Measurements from ENCODE around the gene GUCA2A. TPM values are rescaled to one million over a fixed set of nuclear protein-coding genes. Genes with fewer than 3 reads are reported as not detected.

Gene GUCA2A
- polyA plus RNA-seq, 3 donors: not detected

DNA sequence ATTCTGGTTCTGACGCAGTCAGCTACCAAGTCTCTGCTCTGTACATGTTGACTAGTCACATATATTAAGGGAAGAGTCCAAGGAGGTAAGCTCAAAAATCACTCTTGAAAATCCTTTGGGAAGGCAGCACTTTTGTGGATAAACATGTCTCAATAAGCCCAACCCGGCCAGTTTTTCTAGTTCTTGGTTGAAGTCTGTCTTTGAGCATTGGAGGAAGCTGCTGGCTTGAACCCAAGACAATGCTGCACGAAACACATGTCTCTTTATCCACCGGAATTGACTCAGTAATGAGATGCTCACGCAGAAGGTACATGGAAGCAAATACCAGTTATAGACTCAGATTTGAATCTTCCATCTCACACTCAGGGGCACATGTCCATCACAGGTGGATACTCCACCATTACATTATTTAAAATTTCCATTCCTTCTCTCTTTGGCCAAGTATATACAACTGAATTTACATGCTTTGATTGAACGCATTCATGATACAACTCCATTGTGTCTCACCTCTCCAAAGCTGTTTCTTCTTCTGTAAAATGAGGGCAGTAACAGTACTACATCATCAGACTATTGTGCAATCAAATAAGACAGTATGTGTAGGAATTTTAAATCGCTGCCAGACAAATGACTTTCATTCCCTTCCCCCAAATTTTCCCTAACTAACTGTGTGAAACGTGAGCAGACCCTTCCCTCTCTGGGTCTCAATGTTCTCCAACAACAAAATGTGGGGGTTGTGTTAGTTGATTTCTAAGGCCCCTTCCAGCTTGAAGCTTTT is 9.6 kb upstream of the GUCA2A start:
- H3K27me3 Mint-ChIP-seq (ENCODE audit: low read depth in 3 of 3): peaks cover 0 to 3% (median 1%) of the 10 kb centered on the region in 3 donors
- 97% methylated on average over 4 of the region's 8 CpGs for WGBS (ENCODE audit: insufficient coverage)
- H3K4me3 Mint-ChIP-seq: no peak overlapping the region
- H3K4me1 Mint-ChIP-seq: no peaks in the 10 kb centered on the region
- TF ChIP-seq, protein P1, sequence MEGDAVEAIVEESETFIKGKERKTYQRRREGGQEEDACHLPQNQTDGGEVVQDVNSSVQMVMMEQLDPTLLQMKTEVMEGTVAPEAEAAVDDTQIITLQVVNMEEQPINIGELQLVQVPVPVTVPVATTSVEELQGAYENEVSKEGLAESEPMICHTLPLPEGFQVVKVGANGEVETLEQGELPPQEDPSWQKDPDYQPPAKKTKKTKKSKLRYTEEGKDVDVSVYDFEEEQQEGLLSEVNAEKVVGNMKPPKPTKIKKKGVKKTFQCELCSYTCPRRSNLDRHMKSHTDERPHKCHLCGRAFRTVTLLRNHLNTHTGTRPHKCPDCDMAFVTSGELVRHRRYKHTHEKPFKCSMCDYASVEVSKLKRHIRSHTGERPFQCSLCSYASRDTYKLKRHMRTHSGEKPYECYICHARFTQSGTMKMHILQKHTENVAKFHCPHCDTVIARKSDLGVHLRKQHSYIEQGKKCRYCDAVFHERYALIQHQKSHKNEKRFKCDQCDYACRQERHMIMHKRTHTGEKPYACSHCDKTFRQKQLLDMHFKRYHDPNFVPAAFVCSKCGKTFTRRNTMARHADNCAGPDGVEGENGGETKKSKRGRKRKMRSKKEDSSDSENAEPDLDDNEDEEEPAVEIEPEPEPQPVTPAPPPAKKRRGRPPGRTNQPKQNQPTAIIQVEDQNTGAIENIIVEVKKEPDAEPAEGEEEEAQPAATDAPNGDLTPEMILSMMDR (IDR thresholded peaks at IDR 0.05): no peak
- no peaks in the 10 kb centered on the region for H4K20me1 ChIP-seq (ENCODE audit: insufficient read depth, low read length)
- H3K4me3 ChIP-seq (replicated peaks in 1 of 3; ENCODE audit: low read depth in 2 of 3, low read length in 3 of 3): no peak overlapping the region
- H3K27me3 ChIP-seq (ENCODE audit: control insufficient read depth in 2 of 2, insufficient read depth in 2 of 2, low read length in 2 of 2): no peaks in the 10 kb centered on the region
- no peaks in the 10 kb centered on the region for H3K9me3 ChIP-seq (replicated peaks in 1 of 2; ENCODE audit: control insufficient read depth in 1 of 2, insufficient read depth in 1 of 2, low read length in 2 of 2)
- peaks cover 0 to 28% of the 10 kb centered on the region in 2 donors for H3K36me3 ChIP-seq (replicated peaks in 1 of 2; ENCODE audit: control insufficient read depth in 1 of 2, insufficient read depth in 2 of 2, low read length in 2 of 2)
- intact Hi-C loops (cut with micrococcal nuclease): loop anchor here (2.0 to 10.0 kb wide), 2 partner anchors 599 kb away; no protein-coding TSS in a partner anchor
- no peak overlapping the region for H3K27ac Mint-ChIP-seq
- H3K4me1 ChIP-seq (ENCODE audit: control insufficient read depth in 1 of 2, insufficient read depth in 2 of 2, low read length in 2 of 2): no peaks in the 10 kb centered on the region
- DNase-seq: no peak
- no peak overlapping the region for H3K4me2 ChIP-seq (replicated peaks; ENCODE audit: extremely low read depth, low read length, poor library complexity, severe bottlenecking)
- no peaks in the 10 kb centered on the region for H3K79me2 ChIP-seq (ENCODE audit: insufficient read depth, low read length)
- peaks cover 4 to 11% of the 10 kb centered on the region in 2 donors for H3K36me3 Mint-ChIP-seq
- no peak overlapping the region for H3K27ac ChIP-seq (ENCODE audit: low read depth in 1 of 2, low read length in 2 of 2)
- H3K9me3 Mint-ChIP-seq: no peaks in the 10 kb centered on the region
- no peak overlapping the region for H2AFZ ChIP-seq (ENCODE audit: insufficient read depth, low read depth, low read length, poor library complexity, severe bottlenecking)
- H3K9ac ChIP-seq (ENCODE audit: insufficient read depth, low read length, poor library complexity, severe bottlenecking): no peak overlapping the region

DNA sequence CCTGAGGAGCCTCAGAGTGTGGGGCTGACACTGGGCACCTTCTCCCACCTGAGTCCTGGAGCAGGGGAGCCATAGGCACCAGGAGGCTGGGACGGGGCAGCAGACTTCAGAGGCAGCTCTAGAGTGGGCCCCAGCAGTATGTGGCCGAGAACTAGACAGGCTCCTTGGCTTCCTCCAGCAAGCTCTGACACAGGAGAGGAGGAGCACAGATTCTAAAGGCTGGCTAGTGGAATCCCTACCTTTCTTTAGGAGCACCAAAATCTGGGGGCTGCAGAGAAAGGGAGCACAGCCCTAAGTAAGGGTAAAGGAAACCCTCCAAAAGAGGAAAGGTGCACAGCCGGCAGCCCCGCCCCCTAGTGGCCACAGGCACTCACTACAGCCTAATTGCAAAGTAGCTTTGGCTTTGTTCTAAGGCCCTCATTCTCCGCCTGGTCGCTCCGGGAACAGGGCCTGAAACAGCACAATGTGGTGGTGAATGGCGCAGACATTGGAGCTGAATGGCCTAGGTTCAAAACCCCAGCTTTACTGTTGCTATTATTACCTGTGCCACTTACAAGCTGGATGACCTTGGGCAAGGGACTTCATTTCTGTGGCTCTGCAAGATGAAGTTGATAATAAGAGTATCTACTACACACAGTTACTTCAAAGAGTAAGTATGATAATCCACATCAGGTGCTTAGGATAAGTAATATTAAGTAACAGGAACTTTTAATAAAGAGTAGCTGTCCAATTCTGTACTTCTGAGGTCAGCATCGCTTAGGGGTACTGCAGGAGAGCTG is 8.8 kb upstream of the GUCA2A start:
- H3K4me2 ChIP-seq (replicated peaks; ENCODE audit: extremely low read depth, low read length, poor library complexity, severe bottlenecking): no peak overlapping the region

More for the DNA sequence above, 8.8 kb upstream of the GUCA2A start:
- Mint-ChIP-seq H3K36me3 (peaks cover 4 to 10% of the 10 kb centered on the region in 2 donors), H3K4me3 (no peak overlapping the region), H3K27ac (no peak overlapping the region), H3K27me3 (ENCODE audit: low read depth in 3 of 3) (peaks cover 0 to 2% (median 1%) of the 10 kb centered on the region in 3 donors), H3K9me3 (no peaks in the 10 kb centered on the region), H3K4me1 (peaks cover 5% of the 10 kb centered on the region)
- no peak overlapping the region for H2AFZ ChIP-seq (ENCODE audit: insufficient read depth, low read depth, low read length, poor library complexity, severe bottlenecking)
- DNase-seq: peak; percentile 23 to 45 (median 43)
- intact Hi-C loops (cut with micrococcal nuclease): loop anchor here (2.0 to 10.0 kb wide), 2 partner anchors 599 kb away; no protein-coding TSS in a partner anchor
- no peak overlapping the region for H3K4me3 ChIP-seq (replicated peaks in 1 of 3; ENCODE audit: low read depth in 2 of 3, low read length in 3 of 3)
- H4K20me1 ChIP-seq (ENCODE audit: insufficient read depth, low read length): no peaks in the 10 kb centered on the region
- no peaks in the 10 kb centered on the region for H3K9me3 ChIP-seq (replicated peaks in 1 of 2; ENCODE audit: control insufficient read depth in 1 of 2, insufficient read depth in 1 of 2, low read length in 2 of 2)
- no peak overlapping the region for H3K27ac ChIP-seq (ENCODE audit: low read depth in 1 of 2, low read length in 2 of 2)
- no peak overlapping the region for H3K9ac ChIP-seq (ENCODE audit: insufficient read depth, low read length, poor library complexity, severe bottlenecking)
- H3K4me1 ChIP-seq (ENCODE audit: control insufficient read depth in 1 of 2, insufficient read depth in 2 of 2, low read length in 2 of 2): peaks cover 2 to 6% of the 10 kb centered on the region in 2 donors
- H3K36me3 ChIP-seq (replicated peaks in 1 of 2; ENCODE audit: control insufficient read depth in 1 of 2, insufficient read depth in 2 of 2, low read length in 2 of 2): peaks cover 0 to 20% of the 10 kb centered on the region in 2 donors
- no peaks in the 10 kb centered on the region for H3K79me2 ChIP-seq (ENCODE audit: insufficient read depth, low read length)
- H3K27me3 ChIP-seq (ENCODE audit: control insufficient read depth in 2 of 2, insufficient read depth in 2 of 2, low read length in 2 of 2): no peaks in the 10 kb centered on the region
- TF ChIP-seq, protein P1 (IDR thresholded peaks at IDR 0.05): peak; percentile 98
- 66% methylated on average over 6 of the region's 9 CpGs for WGBS (ENCODE audit: insufficient coverage)
